GM12873 (cell line): Measurements from ENCODE around the gene PPCDC.

Experiments used
- CTCF ChIP-seq: IDR thresholded peaks from 2 replicates; pipeline ENCODE4 v1.5.1; 2012; ENCODE audit warnings: low read depth, mild to moderate bottlenecking, moderate library complexity, low read length, control low read depth; ENCODE audit not compliant: insufficient read depth; ENCODE audit errors: missing control alignments

PPCDC gene

DNA sequence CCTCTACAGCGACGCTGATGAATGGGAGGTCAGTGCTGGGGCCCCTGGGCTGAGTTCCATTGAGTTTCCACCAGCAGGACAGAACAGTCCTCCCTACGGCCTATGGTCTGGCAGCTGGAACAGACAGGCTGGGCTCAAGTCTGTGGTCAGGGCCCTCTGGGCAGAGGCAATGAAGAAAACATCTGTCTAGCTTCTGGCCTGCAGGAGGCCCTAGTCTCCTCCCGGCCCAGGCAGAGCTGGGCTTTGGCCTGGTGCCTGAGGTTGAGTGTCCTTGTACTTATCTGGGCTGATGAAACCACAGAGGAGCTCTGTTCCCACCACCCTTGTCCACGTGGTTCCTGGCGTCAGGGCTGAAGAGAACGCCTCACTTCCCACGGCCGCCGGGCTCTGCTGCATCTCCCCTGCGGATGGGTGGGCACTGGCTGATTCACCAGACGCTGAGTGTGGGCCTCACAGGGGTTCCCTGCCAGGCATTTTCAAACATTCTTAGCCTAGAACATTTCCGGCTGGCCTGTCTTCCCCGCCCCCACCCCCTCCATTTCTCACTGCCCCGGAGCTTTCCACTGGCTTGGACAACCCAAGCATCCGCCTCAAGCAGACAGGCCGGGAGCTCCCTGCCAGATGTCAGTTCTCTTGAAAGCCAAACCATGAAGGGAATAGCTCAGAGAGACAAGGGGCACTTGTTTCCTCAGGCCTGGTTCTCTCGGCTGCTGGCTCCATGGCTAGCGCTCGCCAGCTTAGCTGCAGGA, 20.3 kb downstream of the PPCDC start:
- TF ChIP-seq CTCF = peak; percentile 52

DNA sequence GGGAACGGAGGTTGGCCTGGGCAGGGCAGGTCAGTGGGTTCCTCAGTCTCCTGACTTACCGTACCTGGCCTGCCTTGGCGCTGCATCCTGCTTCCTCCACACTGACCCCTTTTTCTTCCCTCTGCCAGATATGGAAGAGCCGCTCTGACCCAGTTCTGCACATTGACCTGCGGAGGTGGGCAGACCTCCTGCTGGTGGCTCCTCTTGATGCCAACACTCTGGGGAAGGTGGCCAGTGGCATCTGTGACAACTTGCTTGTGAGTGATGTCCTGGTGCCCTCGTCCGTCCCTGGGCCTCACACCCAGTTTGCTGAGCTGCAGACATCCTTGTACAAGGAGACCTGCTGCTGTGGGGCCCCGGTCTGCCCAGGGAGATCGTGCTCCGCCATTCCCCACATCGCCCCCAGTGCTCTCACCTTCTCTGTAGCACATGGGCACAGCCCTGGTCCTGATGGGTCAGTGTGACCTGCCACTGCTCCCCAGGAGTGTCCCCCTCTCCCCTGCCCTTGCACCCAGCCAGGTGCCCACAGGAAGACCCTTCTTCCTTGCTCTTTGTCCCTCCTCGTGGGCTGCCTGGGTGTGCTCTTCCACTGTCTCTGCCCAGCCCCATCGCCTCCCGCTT, 21.0 kb downstream of the PPCDC start:
- TF ChIP-seq CTCF = no peak

DNA sequence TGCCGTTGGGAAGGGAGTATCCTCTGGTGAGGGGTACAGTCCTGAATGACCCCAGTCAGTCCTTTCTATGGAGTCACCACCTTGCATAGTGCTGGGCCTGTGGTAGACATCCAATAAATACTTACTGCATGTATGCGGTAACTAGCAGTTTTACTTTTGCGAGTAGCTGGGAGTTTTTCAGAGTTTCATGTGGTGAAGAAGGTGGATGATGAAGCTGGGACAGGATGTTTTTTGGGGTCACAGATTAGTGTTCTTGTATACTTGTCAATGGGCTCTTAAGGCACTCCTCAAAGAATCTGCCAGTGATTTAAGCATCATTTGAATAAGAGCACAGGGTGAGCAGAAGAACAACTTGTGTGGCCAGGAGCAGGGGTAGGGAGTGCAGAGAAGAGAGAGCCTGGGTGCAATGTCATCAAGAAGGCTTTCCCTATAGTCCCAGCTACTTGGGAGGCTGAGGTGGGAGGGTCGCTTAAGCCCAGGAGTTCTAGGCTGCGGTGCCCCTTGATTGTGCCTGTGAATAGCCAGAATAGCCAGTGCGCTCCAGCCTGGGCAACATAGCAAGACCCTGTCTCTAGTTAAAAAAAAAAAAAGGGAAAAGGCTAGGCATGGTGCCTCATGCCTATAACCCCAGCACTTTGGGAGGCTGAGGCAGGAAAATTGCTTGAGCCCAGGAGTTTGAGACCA, 22.1 kb downstream of the PPCDC start:
- no peak for TF ChIP-seq CTCF

- no peak for TF ChIP-seq CTCF
Measured at GRCh38 chr15:75048394-75048793, 25.0 kb downstream of the PPCDC start.

GRCh38 chr15:75049392-75049791, 26.0 kb downstream of the PPCDC start:
- TF ChIP-seq CTCF = no peak

DNA sequence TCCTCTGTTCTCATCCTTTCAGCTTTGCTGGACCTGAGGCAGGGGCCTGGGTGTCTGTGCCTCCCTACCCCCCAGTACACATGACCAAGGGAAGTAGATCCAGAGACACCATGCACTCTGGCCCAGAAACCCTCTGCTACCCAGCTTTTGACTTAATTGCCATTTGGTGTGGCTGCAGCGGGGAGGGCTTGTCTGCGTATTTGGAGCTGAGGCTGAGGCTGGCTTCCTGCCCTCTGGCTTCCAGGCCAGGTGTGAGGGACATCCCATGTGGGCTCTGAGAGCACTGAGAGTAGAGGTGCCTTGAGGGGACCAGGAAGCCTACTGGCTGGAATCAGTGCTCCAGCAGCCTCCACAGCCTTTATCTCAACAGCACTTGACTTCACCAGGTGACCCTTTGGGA, 26.9 kb downstream of the PPCDC start:
- TF ChIP-seq CTCF = no peak

- no peak for TF ChIP-seq CTCF
Measured at GRCh38 chr15:75051191-75051608, 27.8 kb downstream of the PPCDC start.
